Adipocyte (in vitro differentiated cells): ENCODE results near the gene ZNF613.
"Not testable (repeated sequence)": the region's sequence is repeated elsewhere in the genome, so short reads cannot be mapped to it uniquely, and the experiment has no call there.

ENCODE experiments used
- DNase-seq: peaks from one replicate; pipeline ENCODE4 v3.0.0-alpha.2; 2015; ENCODE audit warnings: low read depth
- H3K27me3 ChIP-seq: replicated peaks from 2 replicates; pipeline ENCODE4 v1.7.0; 2013; ENCODE audit warnings: mild to moderate bottlenecking, low read length, moderate library complexity; ENCODE audit not compliant: control insufficient read depth, insufficient read depth
- H3K36me3 ChIP-seq: 2 replicates; pipeline ENCODE4 v1.7.0; 2013; ENCODE audit warnings: low read length, mild to moderate bottlenecking, moderate library complexity; ENCODE audit not compliant: control insufficient read depth, insufficient read depth, severe bottlenecking
- H3K4me1 ChIP-seq: 2 replicates; pipeline ENCODE4 v1.7.0; 2013; ENCODE audit warnings: mild to moderate bottlenecking, low read length, moderate library complexity; ENCODE audit not compliant: control insufficient read depth, insufficient read depth
- H3K4me3 ChIP-seq: 2 replicates; pipeline ENCODE4 v1.7.0; 2013; ENCODE audit warnings: mild to moderate bottlenecking, low read length, moderate library complexity
- H3K9ac ChIP-seq: 2 replicates; pipeline ENCODE4 v1.7.0; 2013; ENCODE audit warnings: mild to moderate bottlenecking, low read length, moderate library complexity
- H3K9me3 ChIP-seq: 2 replicates; pipeline ENCODE4 v1.7.0; 2013; ENCODE audit warnings: mild to moderate bottlenecking, low read length, moderate library complexity; ENCODE audit not compliant: control insufficient read depth

Gene ZNF613

GRCh38 chr19:51980116-51980736, 53.0 kb downstream of the ZNF613 start:
- H3K27me3 ChIP-seq = no peaks in the 10 kb centered on the region

GRCh38 chr19:51980926-51981325, 53.7 kb downstream of the ZNF613 start:
- H3K4me3 ChIP-seq, H3K4me1 ChIP-seq, DNase-seq, H3K9ac ChIP-seq, H3K27me3 ChIP-seq: not testable (repeated sequence)
- Histone ChIP-seq H3K36me3 (peaks cover 23% of the 10 kb centered on the region), H3K9me3 (peaks cover 47% of the 10 kb centered on the region)

More at GRCh38 chr19:51980116-51980736, 53.0 kb downstream of the ZNF613 start:
- H3K4me1 ChIP-seq = peaks cover 4% of the 10 kb centered on the region
- no peak overlapping the region for H3K9ac ChIP-seq
- H3K36me3 ChIP-seq = peaks cover 23% of the 10 kb centered on the region
- H3K4me3 ChIP-seq = no peak overlapping the region
- peaks cover 52% of the 10 kb centered on the region for H3K9me3 ChIP-seq
- peak; percentile 20 for DNase-seq

GRCh38 chr19:51983361-51983760, 56.1 kb downstream of the ZNF613 start:
- H3K4me3 ChIP-seq = no peak overlapping the region
- H3K36me3 ChIP-seq = peaks cover 17% of the 10 kb centered on the region
- H3K9me3 ChIP-seq = peaks cover 31% of the 10 kb centered on the region
- peaks cover 8% of the 10 kb centered on the region for H3K4me1 ChIP-seq
- H3K27me3 ChIP-seq = no peaks in the 10 kb centered on the region
- H3K9ac ChIP-seq = no peak overlapping the region
- no peak for DNase-seq

- peak within 1 kb of the TSS; percentile 99 for H3K4me3 ChIP-seq
- peaks cover 8% of the 10 kb centered on the region for H3K4me1 ChIP-seq
- peak; percentile 94 for DNase-seq
- no peaks in the 10 kb centered on the region for H3K27me3 ChIP-seq
- peak within 1 kb of the TSS; percentile 96 for H3K9ac ChIP-seq
- H3K9me3 ChIP-seq = peaks cover 45% of the 10 kb centered on the region
- peaks cover 8% of the 10 kb centered on the region for H3K36me3 ChIP-seq
These were observed 59.3 kb downstream of the ZNF613 start, which contains the start of gene ZNF350 for GRCh38 chr19:51986309-51987291. TSS of gene ZNF350 (minus strand) at chr19:51986840. CDS start at chr19:51974360, 12,480 bp downstream.

GRCh38 chr19:51993422-51993821, 66.2 kb downstream of the ZNF613 start:
- Histone ChIP-seq H3K9ac (no peak overlapping the region), H3K9me3 (peaks cover 100% of the 10 kb centered on the region), H3K27me3 (no peaks in the 10 kb centered on the region), H3K4me3 (peak overlapping the region; percentile 63), H3K36me3 (peaks cover 76% of the 10 kb centered on the region), H3K4me1 (no peaks in the 10 kb centered on the region)
- DNase-seq = no peak

- peaks cover 83% of the 10 kb centered on the region for H3K36me3 ChIP-seq
- peak overlapping the region; percentile 63 for H3K4me3 ChIP-seq
- H3K9me3 ChIP-seq = peaks cover 100% of the 10 kb centered on the region
- no peaks in the 10 kb centered on the region for H3K4me1 ChIP-seq
- no peak for DNase-seq
- H3K9ac ChIP-seq = no peak overlapping the region
- no peaks in the 10 kb centered on the region for H3K27me3 ChIP-seq
These were observed 66.9 kb downstream of the ZNF613 start for GRCh38 chr19:51994048-51994644.
